Upper lobe of left lung (tissue), 6 donors: Measurements from ENCODE around the gene RNF150. TPM values are rescaled to one million over a fixed set of nuclear protein-coding genes. Genes with fewer than 3 reads are reported as not detected.

Experiments used
- ATAC-seq, 2 donors: fragments of 200-7000 bp; cut with Tn5 transposase; one replicate each; pipeline ENCODE4 v1.9.1; 2022; ENCODE audit warnings: mild to moderate bottlenecking in 2 of 2, moderate library complexity in 2 of 2; ENCODE audit not compliant: low FRiP score in 2 of 2
- DNase-seq, 2 donors: peaks; one replicate each; pipeline ENCODE4 v3.0.0-alpha.2; 2019 to 2020
- H3K27ac ChIP-seq, 4 donors: fragments of 200-600 bp; sonication (generic); one replicate each; pipeline ENCODE4 v1.5.1; 2016 to 2019
- H3K27me3 ChIP-seq, 4 donors: fragments of 200-600 bp; sonication (generic); one replicate each; pipeline ENCODE4 v1.5.1; 2017 to 2019
- H3K36me3 ChIP-seq, 4 donors: fragments of 200-600 bp; sonication (generic); one replicate each; pipeline ENCODE4 v1.5.1; 2016 to 2019
- H3K4me1 ChIP-seq, 4 donors: fragments of 200-600 bp; sonication (generic); one replicate each; pipeline ENCODE4 v1.5.1; 2018 to 2019
- H3K4me3 ChIP-seq, 4 donors: fragments of 200-600 bp; sonication (generic); one replicate each; pipeline ENCODE4 v1.5.1; 2017 to 2019; ENCODE audit warnings: mild to moderate bottlenecking in 2 of 4, moderate library complexity in 1 of 4
- H3K9me3 ChIP-seq, 4 donors: fragments of 200-600 bp; sonication (generic); one replicate each; pipeline ENCODE4 v1.5.1; 2018 to 2019
- CTCF ChIP-seq, 6 experiments: fragments of 450-650 bp in 4 of 6; fragments of 200-600 bp in 2 of 6; sonication (generic) in 2 of 6; IDR thresholded peaks; one replicate each; pipeline ENCODE4 v1.5.1; 2016 to 2019; ENCODE audit warnings: antibody characterized with exemption in 6 of 6
- EP300 ChIP-seq, 4 donors: sonication (generic); formaldehyde crosslinking; IDR thresholded peaks; one replicate each; pipeline ENCODE4 v1.5.1; 2017; ENCODE audit warnings: antibody characterized with exemption in 4 of 4, control low read depth in 2 of 4
- POLR2A ChIP-seq, 4 donors: fragments of 450-650 bp; IDR thresholded peaks; one replicate each; pipeline ENCODE4 v1.5.1; 2016 to 2017; ENCODE audit warnings: antibody characterized with exemption in 4 of 4, mild to moderate bottlenecking in 2 of 4
- POLR2AphosphoS5 ChIP-seq, 2 donors: sonication (generic); formaldehyde crosslinking; IDR thresholded peaks; one replicate each; pipeline ENCODE4 v1.5.1; 2017; ENCODE audit warnings: antibody characterized with exemption in 2 of 2
- WGBS, 2 donors: methylation state at CpG; one replicate each; pipeline ENCODE4 v1.1.5; 2017 to 2018; 5-methylcytosine and 5-hydroxymethylcytosine counted together
- total RNA-seq, 6 donors: library from RNA; depleted of rRNA in 4 of 6; stranded (reverse); fragments of >200 nt in 4 of 6; gene quantifications; one replicate each; pipeline versions ENCODE4 v1.1.0 to v1.2.1, GENCODE V29; 2016 to 2021
- donor health status: DM: no; HTN: no; CAD: no; lungs with moderate emphysema.
- donor health status: DM: no; HTN: yes; CAD: no; lungs with severe emphysema.

Gene RNF150
- total RNA-seq, 6 donors from 2014 or later, result 0.46 to 2.1 (median 1.4) TPM

GRCh38 chr4:140839888-140840790, 293.1 kb downstream of the RNF150 start:
- DNase-seq (no peak), ATAC-seq (no peak)
- TF ChIP-seq POLR2AphosphoS5 (IDR thresholded peaks at IDR 0.05) (no peak), CTCF (IDR thresholded peaks at IDR 0.05) (no peak), POLR2A (IDR thresholded peaks at IDR 0.05) (no peak), EP300 (IDR thresholded peaks at IDR 0.05) (no peak)
- Histone ChIP-seq H3K27me3 (no peaks in the 10 kb centered on the region), H3K36me3 (no peaks in the 10 kb centered on the region), H3K4me1 (peaks cover 0 to 3% (median 0%) of the 10 kb centered on the region in 4 donors), H3K9me3 (peaks cover 0 to 5% (median 0%) of the 10 kb centered on the region in 4 donors), H3K27ac (peak overlapping the region in 1 of 4 donors; percentile 24), H3K4me3 (no peak overlapping the region)
- WGBS, 2 donors, result 55 to 65% methylated on average over 4 of the region's 4 CpGs

- TF ChIP-seq EP300 (IDR thresholded peaks at IDR 0.05) (no peak), POLR2AphosphoS5 (IDR thresholded peaks at IDR 0.05) (no peak), CTCF (IDR thresholded peaks at IDR 0.05) (no peak), POLR2A (IDR thresholded peaks at IDR 0.05) (no peak)
- Histone ChIP-seq H3K36me3 (no peaks in the 10 kb centered on the region), H3K27me3 (no peaks in the 10 kb centered on the region), H3K9me3 (peaks cover 0 to 5% (median 0%) of the 10 kb centered on the region in 4 donors), H3K27ac (no peak overlapping the region), H3K4me3 (no peak overlapping the region), H3K4me1 (peaks cover 0 to 3% (median 0%) of the 10 kb centered on the region in 4 donors)
- WGBS, 2 donors, result 62 to 71% methylated on average over 4 of the region's 4 CpGs
- DNase-seq (no peak), ATAC-seq (no peak)
Observed at GRCh38 chr4:140839406-140839805, 293.9 kb downstream of the RNF150 start.

- Histone ChIP-seq H3K4me1 (peaks cover 0 to 3% (median 0%) of the 10 kb centered on the region in 4 donors), H3K36me3 (no peaks in the 10 kb centered on the region), H3K27ac (no peak overlapping the region), H3K27me3 (no peaks in the 10 kb centered on the region), H3K9me3 (peaks cover 0 to 5% (median 0%) of the 10 kb centered on the region in 4 donors), H3K4me3 (no peak overlapping the region)
- TF ChIP-seq POLR2AphosphoS5 (IDR thresholded peaks at IDR 0.05), result no peak
- TF ChIP-seq POLR2A (IDR thresholded peaks at IDR 0.05), result no peak
- TF ChIP-seq EP300 (IDR thresholded peaks at IDR 0.05), result no peak
- no peak for ATAC-seq
- no peak for DNase-seq
Observed at GRCh38 chr4:140837736-140838135, 295.5 kb downstream of the RNF150 start.

GRCh38 chr4:140834839-140835495, 298.3 kb downstream of the RNF150 start:
- WGBS, 2 donors, result 67 to 73% methylated on average over 7 of the region's 7 CpGs
- H3K27ac ChIP-seq, result no peak overlapping the region
- H3K27me3 ChIP-seq, result no peaks in the 10 kb centered on the region
- TF ChIP-seq POLR2AphosphoS5 (IDR thresholded peaks at IDR 0.05) (no peak), CTCF (IDR thresholded peaks at IDR 0.05) (no peak), EP300 (IDR thresholded peaks at IDR 0.05) (no peak), POLR2A (IDR thresholded peaks at IDR 0.05) (no peak)
- no peak overlapping the region for H3K4me3 ChIP-seq
- H3K9me3 ChIP-seq, result no peaks in the 10 kb centered on the region
- ATAC-seq (no peak), DNase-seq (no peak)
- peaks cover 0 to 3% (median 0%) of the 10 kb centered on the region in 4 donors for H3K4me1 ChIP-seq
- H3K36me3 ChIP-seq, result no peaks in the 10 kb centered on the region

- TF ChIP-seq POLR2AphosphoS5 (IDR thresholded peaks at IDR 0.05), result no peak
- TF ChIP-seq CTCF (IDR thresholded peaks at IDR 0.05), result no peak
- no peak for TF ChIP-seq POLR2A (IDR thresholded peaks at IDR 0.05)
- no peak for TF ChIP-seq EP300 (IDR thresholded peaks at IDR 0.05)
- ATAC-seq (peak in 1 of 2 donors; percentile 46), DNase-seq (peak in 1 of 2 donors; percentile 43)
- Histone ChIP-seq H3K27ac (no peak overlapping the region), H3K4me1 (no peaks in the 10 kb centered on the region), H3K36me3 (no peaks in the 10 kb centered on the region), H3K9me3 (no peaks in the 10 kb centered on the region), H3K4me3 (no peak overlapping the region), H3K27me3 (no peaks in the 10 kb centered on the region)
- 57 to 76% methylated on average over 4 of the region's 4 CpGs for WGBS, 2 donors
Observed at GRCh38 chr4:140833280-140833679, 300.0 kb downstream of the RNF150 start.
